H1 (cell line): ENCODE measurements around the gene CEP57. TPM values are rescaled to one million over a fixed set of nuclear protein-coding genes. Genes with fewer than 3 reads are reported as not detected.

Experiments used
- ASH2L ChIP-seq: fragments of 200-600, 300-600 bp; sonication (generic); IDR thresholded peaks from one replicate; pipeline ENCODE4 v1.7.1; 2017; ENCODE audit warnings: low read length
- CBX8 ChIP-seq: fragments of 300-800, 300-1000 bp; sonication (generic); IDR thresholded peaks from 2 replicates; pipeline ENCODE4 v1.7.1; 2016; ENCODE audit warnings: low read depth, low read length, borderline replicate concordance
- CREB1 ChIP-seq: IDR thresholded peaks from 2 replicates; pipeline ENCODE4 v1.6.1; 2012; ENCODE audit warnings: inconsistent platforms
- EGR1 ChIP-seq: IDR thresholded peaks from 2 replicates; pipeline ENCODE4 v1.6.1; 2011; ENCODE audit warnings: low read depth, low read length, borderline replicate concordance
- EZH2 ChIP-seq: fragments of 200-600 bp; sonication (generic); IDR thresholded peaks from 2 replicates; pipeline ENCODE4 v1.7.1; 2012; ENCODE audit warnings: low read depth, mild to moderate bottlenecking, moderate library complexity, low read length, inconsistent platforms; ENCODE audit not compliant: severe bottlenecking
- FOSL1 ChIP-seq: IDR thresholded peaks from 2 replicates; pipeline ENCODE4 v1.6.1; 2011; ENCODE audit warnings: mild to moderate bottlenecking, low read depth, low read length, moderate library complexity; ENCODE audit not compliant: insufficient read depth
- JUND ChIP-seq: IDR thresholded peaks from 2 replicates; pipeline ENCODE4 v1.6.1; 2011; ENCODE audit warnings: mild to moderate bottlenecking, improper control_type of control experiment, low read length
- KDM5A ChIP-seq: fragments of 200-600 bp; IDR thresholded peaks from 2 replicates; pipeline ENCODE4 v1.7.1; 2012; ENCODE audit warnings: mild to moderate bottlenecking, low read length, inconsistent platforms, mixed read lengths
- MAX ChIP-seq: IDR thresholded peaks from 2 replicates; pipeline ENCODE4 v1.6.1; 2012; ENCODE audit warnings: inconsistent platforms
- NANOG ChIP-seq: IDR thresholded peaks from 2 replicates; pipeline ENCODE4 v1.6.1; 2011; ENCODE audit warnings: low read length, low read depth, mild to moderate bottlenecking, inconsistent platforms; ENCODE audit not compliant: insufficient read depth, poor library complexity, severe bottlenecking
- RAD21 ChIP-seq, 2 experiments: IDR thresholded peaks in 1 of 2; conservative IDR thresholded peaks in 1 of 2; 2 replicates each; pipeline ENCODE4 v1.6.1; 2011; ENCODE audit warnings: low read depth in 2 of 2, low read length in 2 of 2, improper control_type of control experiment in 1 of 2, inconsistent platforms in 1 of 2, mild to moderate bottlenecking in 1 of 2, moderate library complexity in 1 of 2
- SIRT6 ChIP-seq: IDR thresholded peaks from one replicate; pipeline ENCODE4 v1.7.1; 2012; ENCODE audit warnings: low read length, inconsistent platforms
- SP1 ChIP-seq: IDR thresholded peaks from 2 replicates; pipeline ENCODE4 v1.6.1; 2011; ENCODE audit warnings: low read depth, low read length
- polyA plus RNA-seq, 7 experiments: library from polyadenylated mRNA; depleted of rRNA in 3 of 7; stranded (reverse) in 5 of 7; unstranded in 2 of 7; fragments of >200 nt in 5 of 7; fragments of 200-250 nt in 2 of 7; gene quantifications; 1 replicate in 5 of 7; 2 replicates in 1 of 7; 4 replicates in 1 of 7; pipeline versions ENCODE4 v1.2.1 to v1.2.3, GENCODE V29; 2011 to 2013; ENCODE audit warnings: missing spikeins in 2 of 7, mixed read lengths in 2 of 7
- total RNA-seq: library from RNA; stranded (reverse); fragmentation: NEBNext Ultra II Directional; extraction: Animal tissue kit (Norgen Biotek cat#: 25700); gene quantifications from 2 replicates; pipeline ENCODE4 v1.2.1, GENCODE V29; 2021
- TF ChIP-seq, protein P1 (sequence below): IDR thresholded peaks from 2 replicates; pipeline ENCODE4 v1.6.1; 2011; ENCODE audit warnings: low read length, improper control_type of control experiment
- TF ChIP-seq, protein P2 (sequence below), 3 experiments: IDR thresholded peaks; 1 replicate in 2 of 3; 2 replicates in 1 of 3; pipeline versions ENCODE4 v1.5.1 to v1.6.1; 2011; ENCODE audit warnings: low read length in 3 of 3, mild to moderate bottlenecking in 3 of 3, inconsistent platforms in 2 of 3, low read depth in 1 of 3, moderate library complexity in 1 of 3; ENCODE audit not compliant: insufficient read depth in 1 of 3; ENCODE audit errors: control extremely low read depth in 1 of 3

CEP57 gene
- total and polyA plus RNA-seq, 2 of the 8 experiments (the other 6 are each of a cell fraction or from before 2014, with no cell fraction given) = 26.3 to 72.7 TPM

DNA sequence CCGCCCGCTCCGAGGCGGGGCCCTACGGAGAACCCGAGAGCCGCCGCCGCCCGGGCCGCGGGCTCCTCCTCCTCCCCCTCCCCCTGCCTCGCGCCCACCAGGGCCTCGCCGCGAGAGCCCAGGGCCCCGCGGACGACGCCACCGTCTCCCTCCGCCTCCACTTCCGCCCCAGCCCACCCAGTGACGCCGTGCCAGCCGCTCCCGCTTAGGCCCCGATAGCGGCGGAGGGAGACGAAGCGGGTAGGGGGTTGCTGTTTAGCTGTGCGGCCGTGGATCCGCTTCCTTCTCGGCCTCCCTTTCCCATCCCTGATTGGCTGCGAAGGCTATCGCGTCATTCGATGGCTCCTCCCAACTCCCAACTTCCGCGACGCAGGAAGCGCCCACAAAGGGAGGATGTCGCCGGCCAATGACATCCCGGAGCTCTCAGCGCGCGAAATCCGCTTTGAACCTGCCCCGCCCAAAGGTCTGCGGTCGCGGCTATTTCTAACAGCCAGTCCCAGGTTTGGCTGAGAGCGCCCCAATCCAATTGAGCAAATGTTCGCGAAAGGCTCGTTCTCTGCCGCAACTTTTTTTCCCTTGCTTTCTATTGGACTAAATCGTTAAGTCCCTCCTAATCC, 684 bp upstream of the CEP57 start, which contains the start of gene FAM76B (continued):
- no peak for TF ChIP-seq RAD21 (IDR thresholded peaks at IDR 0.05 in 1 of 2, conservative IDR thresholded peaks at IDR 0.05 in 1 of 2; ENCODE audit: low read depth in 2 of 2, low read length in 2 of 2)
- TF ChIP-seq KDM5A = 0 out of 2 replicates have a peak, but pooled peaks have one; percentile 14
- peak; percentile 50; the same call in 1 of the 2 replicates for TF ChIP-seq MAX
- no peak for TF ChIP-seq SIRT6
- TF ChIP-seq EGR1 = peak; percentile 46; the same call in 1 of the 2 replicates
- TF ChIP-seq CREB1 = peak; percentile 98
- no peak for TF ChIP-seq JUND
- TF ChIP-seq SP1 = peak; percentile 74
- TF ChIP-seq NANOG = no peak
- TF ChIP-seq ASH2L = no peak
- TF ChIP-seq CBX8 = no peak
- TF ChIP-seq, protein P1, sequence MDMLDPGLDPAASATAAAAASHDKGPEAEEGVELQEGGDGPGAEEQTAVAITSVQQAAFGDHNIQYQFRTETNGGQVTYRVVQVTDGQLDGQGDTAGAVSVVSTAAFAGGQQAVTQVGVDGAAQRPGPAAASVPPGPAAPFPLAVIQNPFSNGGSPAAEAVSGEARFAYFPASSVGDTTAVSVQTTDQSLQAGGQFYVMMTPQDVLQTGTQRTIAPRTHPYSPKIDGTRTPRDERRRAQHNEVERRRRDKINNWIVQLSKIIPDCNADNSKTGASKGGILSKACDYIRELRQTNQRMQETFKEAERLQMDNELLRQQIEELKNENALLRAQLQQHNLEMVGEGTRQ = no peak
- TF ChIP-seq EZH2 = no peak
- no peak for TF ChIP-seq FOSL1
- TF ChIP-seq, protein P2, sequence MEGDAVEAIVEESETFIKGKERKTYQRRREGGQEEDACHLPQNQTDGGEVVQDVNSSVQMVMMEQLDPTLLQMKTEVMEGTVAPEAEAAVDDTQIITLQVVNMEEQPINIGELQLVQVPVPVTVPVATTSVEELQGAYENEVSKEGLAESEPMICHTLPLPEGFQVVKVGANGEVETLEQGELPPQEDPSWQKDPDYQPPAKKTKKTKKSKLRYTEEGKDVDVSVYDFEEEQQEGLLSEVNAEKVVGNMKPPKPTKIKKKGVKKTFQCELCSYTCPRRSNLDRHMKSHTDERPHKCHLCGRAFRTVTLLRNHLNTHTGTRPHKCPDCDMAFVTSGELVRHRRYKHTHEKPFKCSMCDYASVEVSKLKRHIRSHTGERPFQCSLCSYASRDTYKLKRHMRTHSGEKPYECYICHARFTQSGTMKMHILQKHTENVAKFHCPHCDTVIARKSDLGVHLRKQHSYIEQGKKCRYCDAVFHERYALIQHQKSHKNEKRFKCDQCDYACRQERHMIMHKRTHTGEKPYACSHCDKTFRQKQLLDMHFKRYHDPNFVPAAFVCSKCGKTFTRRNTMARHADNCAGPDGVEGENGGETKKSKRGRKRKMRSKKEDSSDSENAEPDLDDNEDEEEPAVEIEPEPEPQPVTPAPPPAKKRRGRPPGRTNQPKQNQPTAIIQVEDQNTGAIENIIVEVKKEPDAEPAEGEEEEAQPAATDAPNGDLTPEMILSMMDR (IDR thresholded peaks at IDR 0.05; ENCODE audit: control extremely low read depth in 1 of 3, insufficient read depth in 1 of 3, low read depth in 1 of 3, low read length in 3 of 3) = no peak
